Heart left ventricle (tissue), 16 donors: ENCODE measurements around the gene IPO13. TPM values are rescaled to one million over a fixed set of nuclear protein-coding genes. Genes with fewer than 3 reads are reported as not detected.

ENCODE experiments used
- ATAC-seq, 4 donors: fragments of 200-7000 bp; cut with Tn5 transposase; one replicate each; pipeline ENCODE4 v1.9.1; 2020 to 2022; ENCODE audit warnings: moderate library complexity in 4 of 4, mild to moderate bottlenecking in 3 of 4, moderate number of reproducible peaks in 1 of 4
- DNase-seq, 5 donors: peaks; one replicate each; pipeline ENCODE4 v3.0.0-alpha.2; 2020
- H3K27ac ChIP-seq, 12 donors: fragments of 200-600 bp; sonication (generic) in 4 of 12; one replicate each; pipeline versions ENCODE4 v1.5.0 to v1.8.0; 2016 to 2022; ENCODE audit warnings: mild to moderate bottlenecking in 2 of 12
- H3K27me3 ChIP-seq, 9 donors: fragments of 200-600 bp; sonication (generic) in 2 of 9; one replicate each; pipeline versions ENCODE4 v1.5.1 to v1.8.0; 2016 to 2022; ENCODE audit warnings: mild to moderate bottlenecking in 3 of 9
- H3K36me3 ChIP-seq, 9 donors: fragments of 200-600 bp; sonication (generic) in 2 of 9; one replicate each; pipeline versions ENCODE4 v1.5.0 to v1.8.0; 2018 to 2022; ENCODE audit warnings: mild to moderate bottlenecking in 2 of 9
- H3K4me1 ChIP-seq, 12 donors: fragments of 200-600 bp; sonication (generic) in 4 of 12; one replicate each; pipeline versions ENCODE4 v1.5.0 to v1.8.0; 2016 to 2022; ENCODE audit warnings: mild to moderate bottlenecking in 3 of 12
- H3K4me3 ChIP-seq, 12 donors: fragments of 200-600 bp; sonication (generic) in 4 of 12; one replicate each; pipeline versions ENCODE4 v1.5.0 to v1.8.0; 2017 to 2022; ENCODE audit warnings: mild to moderate bottlenecking in 9 of 12, moderate library complexity in 4 of 12
- H3K9me3 ChIP-seq, 12 donors: fragments of 200-600 bp; sonication (generic) in 4 of 12; one replicate each; pipeline versions ENCODE4 v1.5.0 to v1.8.0; 2016 to 2022; ENCODE audit warnings: mild to moderate bottlenecking in 1 of 12
- POLR2A ChIP-seq, 2 donors: fragments of 450-650 bp; IDR thresholded peaks; one replicate each; pipeline ENCODE4 v1.6.1; 2017; ENCODE audit warnings: antibody characterized with exemption in 2 of 2, mild to moderate bottlenecking in 2 of 2, moderate library complexity in 2 of 2
- WGBS, 4 donors: extraction: QIAGEN DNeasy Blood & Tissue Kit in 2 of 4; methylation state at CpG; one replicate each; pipeline versions ENCODE4 v1.1.5 to v1.1.7; 2013 to 2018; 5-methylcytosine and 5-hydroxymethylcytosine counted together
- intact Hi-C, 10 donors: fragments of 100-400 bp; cut with DNase I; formaldehyde crosslinking; loops; one replicate each; pipeline versions ENCODE4 v1.11.1 to v1.14.2; 2022
- polyA plus RNA-seq, 2 donors: library from polyadenylated mRNA; stranded (reverse); fragments of 200-250 nt; gene quantifications; one replicate each; pipeline ENCODE4 v1.2.3, GENCODE V29; 2013
- total RNA-seq, 9 donors: library from RNA; depleted of rRNA in 2 of 9; stranded (reverse); fragments of >200 nt in 2 of 9; fragmentation: NEBNext Ultra II Directional in 3 of 9; extraction: Animal tissue kit (Norgen Biotek cat#: 25700) in 3 of 9; gene quantifications; one replicate each; pipeline versions ENCODE4 v1.1.0 to v1.2.4, GENCODE V29; 2016 to 2023
- TF ChIP-seq, protein P1 (sequence below), 12 donors: fragments of 200-600 bp; sonication (generic) in 4 of 12; IDR thresholded peaks; one replicate each; pipeline versions ENCODE4 v1.5.0 to v1.8.0; 2018 to 2022; ENCODE audit warnings: antibody characterized with exemption in 12 of 12, mild to moderate bottlenecking in 5 of 12
- donor health status: ischemic (EF 13 %, LVEDD 7.1; RV severe dilation, severe dysfunction).
- donor health status: healthy with polysubstance abuse.
- donor health status: DM: no; HTN: yes; CAD: no.
- donor health status: DM: no; HTN: no; CAD: no.
- donor health status: ischemic (EF 25% LVEDD 6.9; RV normal size, moderate dysfunction).
- donor health status: ischemic (EF 25% LVEDD 5.7; RV mildly dilated, moderate dysfunction).
- donor health status: healthy.
- donor health status: DM: yes; HTN: yes; CAD: no.
- donor health status: ischemic (EF 35%, LVEDD 5.7; RV mildly dilated, moderate dysfunction).
- donor health status: nonischemic (EF 11% LVEDD 7.7; RV severe dilation, severe dysfunction).
- donor health status: DM: yes; HTN: yes; CAD: no.
- donor health status: PGD.
- donor health status: ischemic (EF 29% LVEDD 5.4; RV normal size, mild dysfunction).
- donor health status: nonischemic (EF 23%, LVEDD 6.1; RV moderate dilation, normal function).

Gene IPO13
- total and polyA plus RNA-seq, 11 donors: 29.9 to 71.0 (median 54.6) TPM

GRCh38 chr1:43978264-43978550 lies 31.5 kb downstream of the IPO13 start:
- peak overlapping the region in 2 of 12 donors; percentile 55 to 72 for H3K27ac ChIP-seq
- DNase-seq: no peak
- no peaks in the 10 kb centered on the region for H3K27me3 ChIP-seq
- ATAC-seq: no peak
- no peaks in the 10 kb centered on the region for H3K9me3 ChIP-seq
- 74 to 77% (median 76%) methylated on average over 5 of the region's 5 CpGs for WGBS, 4 donors
- peaks cover 3 to 59% (median 44%) of the 10 kb centered on the region in 12 donors for H3K4me1 ChIP-seq
- intact Hi-C loops: no loop called here
- H3K36me3 ChIP-seq: peaks cover 0 to 29% (median 19%) of the 10 kb centered on the region in 9 donors
- H3K4me3 ChIP-seq: peak overlapping the region in 6 of 12 donors; percentile 4 to 91 (median 58)
- no peak for TF ChIP-seq POLR2A (IDR thresholded peaks at IDR 0.05)
- TF ChIP-seq, protein P1, sequence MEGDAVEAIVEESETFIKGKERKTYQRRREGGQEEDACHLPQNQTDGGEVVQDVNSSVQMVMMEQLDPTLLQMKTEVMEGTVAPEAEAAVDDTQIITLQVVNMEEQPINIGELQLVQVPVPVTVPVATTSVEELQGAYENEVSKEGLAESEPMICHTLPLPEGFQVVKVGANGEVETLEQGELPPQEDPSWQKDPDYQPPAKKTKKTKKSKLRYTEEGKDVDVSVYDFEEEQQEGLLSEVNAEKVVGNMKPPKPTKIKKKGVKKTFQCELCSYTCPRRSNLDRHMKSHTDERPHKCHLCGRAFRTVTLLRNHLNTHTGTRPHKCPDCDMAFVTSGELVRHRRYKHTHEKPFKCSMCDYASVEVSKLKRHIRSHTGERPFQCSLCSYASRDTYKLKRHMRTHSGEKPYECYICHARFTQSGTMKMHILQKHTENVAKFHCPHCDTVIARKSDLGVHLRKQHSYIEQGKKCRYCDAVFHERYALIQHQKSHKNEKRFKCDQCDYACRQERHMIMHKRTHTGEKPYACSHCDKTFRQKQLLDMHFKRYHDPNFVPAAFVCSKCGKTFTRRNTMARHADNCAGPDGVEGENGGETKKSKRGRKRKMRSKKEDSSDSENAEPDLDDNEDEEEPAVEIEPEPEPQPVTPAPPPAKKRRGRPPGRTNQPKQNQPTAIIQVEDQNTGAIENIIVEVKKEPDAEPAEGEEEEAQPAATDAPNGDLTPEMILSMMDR (IDR thresholded peaks at IDR 0.05): no peak

DNA sequence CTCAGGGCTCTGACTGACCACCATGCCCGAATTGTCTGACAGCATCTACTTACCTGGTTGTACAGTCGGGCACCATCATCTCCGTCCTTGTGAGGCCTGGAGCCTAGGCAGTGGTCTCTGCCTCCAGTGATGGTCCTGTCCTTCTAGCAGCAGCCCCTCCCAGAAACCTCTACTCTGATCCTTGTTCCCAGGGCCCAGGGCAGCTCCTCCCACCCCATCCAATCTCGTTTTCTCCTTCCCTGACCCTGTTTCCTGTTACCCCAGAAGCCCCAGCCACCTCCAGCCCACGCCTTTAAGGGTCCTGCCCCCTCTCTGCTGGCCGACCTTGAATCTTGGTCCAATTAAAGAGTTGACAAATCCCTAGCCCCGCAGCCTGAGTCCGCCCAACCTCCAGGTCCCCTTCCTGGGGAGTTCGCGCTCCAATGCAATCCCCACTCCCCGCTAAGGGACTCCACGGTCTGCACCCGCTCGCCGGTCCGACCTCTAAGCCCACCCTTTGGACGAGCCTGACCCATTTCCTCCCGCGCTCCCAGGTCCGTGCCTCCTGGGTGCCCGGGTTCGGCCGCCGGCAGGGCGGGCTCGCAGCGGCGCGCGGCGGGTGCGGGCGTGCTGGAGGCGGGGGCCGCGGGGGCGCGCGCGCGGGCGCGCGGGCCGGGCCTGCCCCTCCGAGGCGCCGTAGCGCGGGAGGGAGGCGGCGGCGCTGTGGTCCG lies 32.0 kb downstream of the IPO13 start, which contains the start of gene B4GALT2:
Gene B4GALT2, plus strand, starts transcription at position 660 of the 710 bp plus-strand sequence. CDS start 1,951 bp downstream, outside the sequence.
- ATAC-seq: peak in 1 of 4 donors; percentile 3
- Histone ChIP-seq H3K4me3 (peak within 1 kb of the TSS; percentile 61 to 97 (median 79)), H3K9me3 (no peaks in the 10 kb centered on the region), H3K4me1 (peaks cover 3 to 57% (median 43%) of the 10 kb centered on the region in 12 donors), H3K27ac (peak within 1 kb of the TSS in 11 of 12 donors; percentile 34 to 76 (median 60)), H3K36me3 (peaks cover 0 to 29% (median 19%) of the 10 kb centered on the region in 9 donors), H3K27me3 (no peaks in the 10 kb centered on the region)
- intact Hi-C loops: no loop called here
- WGBS, 4 donors: 6 to 10% (median 8%) methylated on average over 24 to 54 of the region's 54 CpGs
- DNase-seq: peak in 4 of 5 donors; percentile 42 to 58 (median 54)
- no peak for TF ChIP-seq POLR2A (IDR thresholded peaks at IDR 0.05)
- TF ChIP-seq, protein P1 (IDR thresholded peaks at IDR 0.05): no peak

- 0% methylated on average over 45 of the region's 45 CpGs; no CpG with 5 or more reads in 2 of the 4 donors for WGBS, 4 donors
- intact Hi-C loops: no loop called here
- peaks cover 0 to 29% (median 19%) of the 10 kb centered on the region in 9 donors for H3K36me3 ChIP-seq
- DNase-seq (no peak), ATAC-seq (no peak)
- peak overlapping the region in 11 of 12 donors; percentile 34 to 76 (median 60) for H3K27ac ChIP-seq
- no peaks in the 10 kb centered on the region for H3K27me3 ChIP-seq
- peak overlapping the region; percentile 61 to 97 (median 79) for H3K4me3 ChIP-seq
- no peaks in the 10 kb centered on the region for H3K9me3 ChIP-seq
- peaks cover 0 to 52% (median 41%) of the 10 kb centered on the region in 12 donors for H3K4me1 ChIP-seq
- TF ChIP-seq POLR2A (IDR thresholded peaks at IDR 0.05): no peak
- TF ChIP-seq, protein P1 (IDR thresholded peaks at IDR 0.05): no peak
Observed at GRCh38 chr1:43979261-43979527, 32.4 kb downstream of the IPO13 start.

- Histone ChIP-seq H3K4me3 (peak overlapping the region; percentile 61 to 97 (median 79)), H3K36me3 (peaks cover 0 to 29% (median 19%) of the 10 kb centered on the region in 9 donors), H3K27me3 (no peaks in the 10 kb centered on the region), H3K9me3 (no peaks in the 10 kb centered on the region), H3K27ac (peak overlapping the region in 11 of 12 donors; percentile 34 to 76 (median 60)), H3K4me1 (peaks cover 0 to 49% (median 40%) of the 10 kb centered on the region in 12 donors)
- peak; percentile 57 to 80 (median 69) for DNase-seq
- intact Hi-C loops: no loop called here
- 0 to 8% (median 3%) methylated on average over 8 to 45 of the region's 45 CpGs for WGBS, 4 donors
- peak in 3 of 4 donors; percentile 23 to 60 (median 42) for ATAC-seq
- TF ChIP-seq POLR2A (IDR thresholded peaks at IDR 0.05): no peak
- TF ChIP-seq, protein P1 (IDR thresholded peaks at IDR 0.05): no peak
Observed at GRCh38 chr1:43979528-43980254, 32.9 kb downstream of the IPO13 start.
